22Rv1 (cell line): Measurements from ENCODE around the gene CCDC137.

Experiments used
- H3K27ac ChIP-seq: fragments of 450-650 bp; 2 replicates; pipeline ENCODE4 v1.5.1; 2017
- CTCF ChIP-seq: fragments of 450-650 bp; IDR thresholded peaks from 2 replicates; pipeline ENCODE4 v1.5.1; 2017; ENCODE audit warnings: mild to moderate bottlenecking
- ZFX ChIP-seq: fragments of 450-650 bp; IDR thresholded peaks from 2 replicates; pipeline ENCODE4 v1.6.1; 2017; ENCODE audit warnings: antibody characterized with exemption, borderline replicate concordance

CCDC137 gene

GRCh38 chr17:81652906-81653771 lies 13.4 kb upstream of the CCDC137 start:
- TF ChIP-seq ZFX: no peak
- TF ChIP-seq CTCF: no peak
- H3K27ac ChIP-seq: no peak overlapping the region

GRCh38 chr17:81655378-81656117 lies 11.0 kb upstream of the CCDC137 start:
- no peak overlapping the region for H3K27ac ChIP-seq
- TF ChIP-seq CTCF (no peak), ZFX (no peak)

GRCh38 chr17:81656118-81656743 lies 10.3 kb upstream of the CCDC137 start, which contains the start of gene PDE6G:
Gene PDE6G (minus strand): TSS chr17:81656542. CDS start chr17:81653305, 3,237 bp downstream.
- H3K27ac ChIP-seq: no peak within 1 kb of the TSS
- TF ChIP-seq ZFX (no peak), CTCF (no peak)

- no peak overlapping the region for H3K27ac ChIP-seq
- TF ChIP-seq CTCF (no peak), ZFX (no peak)
These were observed 9.7 kb upstream of the CCDC137 start for GRCh38 chr17:81656835-81657234.

GRCh38 chr17:81659038-81659437 lies 7.5 kb upstream of the CCDC137 start:
- H3K27ac ChIP-seq: peak overlapping the region; percentile 52
- no peak for TF ChIP-seq ZFX
- TF ChIP-seq CTCF: no peak

- peak overlapping the region; percentile 52 for H3K27ac ChIP-seq
- no peak for TF ChIP-seq ZFX
- no peak for TF ChIP-seq CTCF
These were observed 6.1 kb upstream of the CCDC137 start for GRCh38 chr17:81660441-81660840.
